CD4-positive, alpha-beta T cell (primary cell): Measurements from ENCODE around the gene TMBIM6. TPM values are rescaled to one million over a fixed set of nuclear protein-coding genes. Genes with fewer than 3 reads are reported as not detected.

ENCODE experiments used
- ATAC-seq: fragments of 200-7000 bp; cut with Tn5 transposase; one replicate; pipeline ENCODE4 v1.10.0; 2022; ENCODE audit warnings: mild to moderate bottlenecking; ENCODE audit not compliant: poor library complexity
- CTCF ChIA-PET: fragments of 350-600 bp; sonication (Branson Sonifier 250); formaldehyde crosslinking; loops from one replicate; lab custom pipeline; 2021; ENCODE audit warnings: antibody characterized with exemption, inconsistent platforms; lab: Charles Lee
- POLR2A ChIA-PET: fragments of 350-600 bp; sonication (Branson Sonifier 250); formaldehyde crosslinking; loops from one replicate; lab custom pipeline; 2021; ENCODE audit warnings: antibody characterized with exemption, inconsistent platforms; lab: Charles Lee
- DNase-seq, 14 experiments: peaks; one replicate each; pipeline ENCODE4 v3.0.0-alpha.2; 2013 to 2020; ENCODE audit warnings: mixed read lengths in 2 of 14
- H3K27ac ChIP-seq, 2 donors: one replicate each; pipeline versions ENCODE4 v1.5.1 to v1.7.0; 2013; ENCODE audit warnings: low read length in 2 of 2, low read depth in 1 of 2, mild to moderate bottlenecking in 1 of 2
- H3K27me3 ChIP-seq, 2 experiments: 1 replicate in 1 of 2; 2 replicates in 1 of 2; pipeline versions ENCODE4 v1.6.1 to v1.7.0; 2013; ENCODE audit warnings: low read length in 2 of 2, control low read depth in 1 of 2, mild to moderate bottlenecking in 1 of 2, moderate library complexity in 1 of 2; ENCODE audit not compliant: insufficient read depth in 2 of 2, control insufficient read depth in 1 of 2
- H3K36me3 ChIP-seq: one replicate; pipeline ENCODE4 v1.6.1; 2013; ENCODE audit warnings: low read length, control low read depth; ENCODE audit not compliant: insufficient read depth
- H3K4me1 ChIP-seq: one replicate; pipeline ENCODE4 v1.6.1; 2013; ENCODE audit warnings: low read length, control low read depth; ENCODE audit not compliant: insufficient read depth
- H3K4me3 ChIP-seq: one replicate; pipeline ENCODE4 v1.5.1; 2013; ENCODE audit warnings: mild to moderate bottlenecking, low read length, moderate library complexity
- H3K9me3 ChIP-seq, 2 experiments: 1 replicate in 1 of 2; 2 replicates in 1 of 2; pipeline versions ENCODE4 v1.6.1 to v1.7.0; 2013; ENCODE audit warnings: low read length in 2 of 2, mild to moderate bottlenecking in 2 of 2, control low read depth in 1 of 2, moderate library complexity in 1 of 2; ENCODE audit not compliant: control insufficient read depth in 1 of 2, insufficient read depth in 1 of 2
- H3K27ac Mint-ChIP-seq: one replicate; pipeline ENCODE4 v1.8.0; 2020; ENCODE audit warnings: mixed read lengths
- H3K27me3 Mint-ChIP-seq: one replicate; pipeline ENCODE4 v1.8.0; 2021; ENCODE audit warnings: mixed read lengths
- H3K36me3 Mint-ChIP-seq: one replicate; pipeline ENCODE4 v1.8.0; 2021; ENCODE audit warnings: low read depth, mixed read lengths
- H3K4me1 Mint-ChIP-seq: one replicate; pipeline ENCODE4 v1.8.0; 2021; ENCODE audit warnings: low read depth, mixed read lengths
- H3K4me3 Mint-ChIP-seq: one replicate; pipeline ENCODE4 v1.8.0; 2020; ENCODE audit warnings: mild to moderate bottlenecking, mixed read lengths
- H3K9me3 Mint-ChIP-seq: one replicate; pipeline ENCODE4 v1.8.0; 2020; ENCODE audit warnings: mixed read lengths
- CTCF ChIP-seq: fragments of 200-600 bp; IDR thresholded peaks from one replicate; pipeline ENCODE4 v1.8.0; 2022; ENCODE audit warnings: antibody characterized with exemption, mild to moderate bottlenecking
- intact Hi-C, 2 experiments: fragments of 100-400 bp; cut with DNase I in 1 of 2; cut with micrococcal nuclease in 1 of 2; formaldehyde crosslinking; loops; one replicate each; pipeline versions ENCODE4 v1.15.1 to v1.9.0; 2023 to 2025; cut with DNase I, micrococcal nuclease
- total RNA-seq, 174 experiments: library from RNA in 2 of 174; stranded (reverse) in 2 of 174; gene quantifications; one replicate each; pipeline ENCODE4 v1.2.3 and lab custom pipeline; 2021 to 2026

The TMBIM6 gene
- total RNA-seq, 2 experiments from 2014 or later = 274 to 279 TPM

GRCh38 chr12:49696723-49697122 is 44.6 kb upstream of the TMBIM6 start:
- no peaks in the 10 kb centered on the region for H3K9me3 Mint-ChIP-seq
- no peaks in the 10 kb centered on the region for H3K27me3 Mint-ChIP-seq
- H3K27ac Mint-ChIP-seq = no peak overlapping the region
- DNase-seq (no peak), ATAC-seq (no peak)
- no peaks in the 10 kb centered on the region for H3K36me3 Mint-ChIP-seq
- no peak for TF ChIP-seq CTCF
- H3K9me3 ChIP-seq = no peaks in the 10 kb centered on the region
- ChIA-PET CTCF (interaction anchor here (1.0 to 2.4 kb wide), 3 partner anchors 10 to 51 kb away, joined by 3 to 10 read pairs (median 5); partner anchors contain the start of gene FMNL3), POLR2A (interaction anchor here (0.8 to 1.2 kb wide), 3 partner anchors 8 to 23 kb away, joined by 3 to 7 read pairs (median 3); partner anchors contain the start of gene FMNL3)
- no peaks in the 10 kb centered on the region for H3K27me3 ChIP-seq
- H3K4me3 Mint-ChIP-seq = no peak overlapping the region
- no peak overlapping the region for H3K27ac ChIP-seq
- peaks cover 17% of the 10 kb centered on the region for H3K4me1 ChIP-seq
- H3K4me3 ChIP-seq = no peak overlapping the region
- no peaks in the 10 kb centered on the region for H3K36me3 ChIP-seq
- peaks cover 57% of the 10 kb centered on the region for H3K4me1 Mint-ChIP-seq
- intact Hi-C loops = no loop called here

- no peaks in the 10 kb centered on the region for H3K9me3 Mint-ChIP-seq
- peak overlapping the region; percentile 81 for H3K27ac Mint-ChIP-seq
- H3K4me1 Mint-ChIP-seq = peaks cover 59% of the 10 kb centered on the region
- no peaks in the 10 kb centered on the region for H3K27me3 Mint-ChIP-seq
- no peaks in the 10 kb centered on the region for H3K27me3 ChIP-seq
- H3K9me3 ChIP-seq = no peaks in the 10 kb centered on the region
- no peak overlapping the region for H3K4me3 Mint-ChIP-seq
- H3K4me3 ChIP-seq = no peak overlapping the region
- peaks cover 20% of the 10 kb centered on the region for H3K4me1 ChIP-seq
- no peak overlapping the region for H3K27ac ChIP-seq
- TF ChIP-seq CTCF = no peak
- no peaks in the 10 kb centered on the region for H3K36me3 ChIP-seq
- no peak for DNase-seq
- ATAC-seq = no peak
- intact Hi-C loops = no loop called here
- ChIA-PET CTCF (interaction anchor here (1.0 to 2.4 kb wide), 4 partner anchors 9 to 65 kb away, joined by 3 to 10 read pairs (median 4); partner anchors contain the start of gene FMNL3), POLR2A (interaction anchor here (0.7 to 1.7 kb wide), 4 partner anchors 9 to 49 kb away, joined by 3 to 7 read pairs (median 4); partner anchors contain the start of gene FMNL3)
- no peaks in the 10 kb centered on the region for H3K36me3 Mint-ChIP-seq
These were observed 43.5 kb upstream of the TMBIM6 start for GRCh38 chr12:49697808-49698207.

- H3K27me3 ChIP-seq = no peaks in the 10 kb centered on the region
- CTCF ChIA-PET = interaction anchor here (1.0 to 2.4 kb wide), 4 partner anchors 8 to 54 kb away, joined by 3 to 10 read pairs (median 5); partner anchors contain the start of genes FMNL3 and TMBIM6
- H3K27ac ChIP-seq = peak overlapping the region; percentile 24 to 42
- peak overlapping the region; percentile 34 for H3K4me3 ChIP-seq
- peaks cover 66% of the 10 kb centered on the region for H3K4me1 Mint-ChIP-seq
- TF ChIP-seq CTCF = no peak
- POLR2A ChIA-PET = interaction anchor here (0.6 to 1.7 kb wide), 5 partner anchors 8 to 43 kb away, joined by 3 to 6 read pairs (median 4); partner anchors contain the start of gene FMNL3
- H3K9me3 Mint-ChIP-seq = no peaks in the 10 kb centered on the region
- DNase-seq (peak in 4 of 14 experiments; percentile 25 to 68 (median 60)), ATAC-seq (peak; percentile 85)
- H3K4me3 Mint-ChIP-seq = peak overlapping the region; percentile 85
- H3K27me3 Mint-ChIP-seq = no peaks in the 10 kb centered on the region
- H3K9me3 ChIP-seq = no peaks in the 10 kb centered on the region
- H3K27ac Mint-ChIP-seq = peak overlapping the region; percentile 81
- intact Hi-C loops = no loop called here
- no peaks in the 10 kb centered on the region for H3K36me3 Mint-ChIP-seq
- peaks cover 31% of the 10 kb centered on the region for H3K4me1 ChIP-seq
- no peaks in the 10 kb centered on the region for H3K36me3 ChIP-seq
These were observed 42.5 kb upstream of the TMBIM6 start for GRCh38 chr12:49698619-49699545.
